Endodermal cell (in vitro differentiated cells): Measurements from ENCODE around the gene NSL1. TPM values are rescaled to one million over a fixed set of nuclear protein-coding genes. Genes with fewer than 3 reads are reported as not detected.

Experiments used
- DNase-seq: peaks from one replicate; pipeline ENCODE4 v3.0.0-alpha.2; 2017
- H3K27ac ChIP-seq: 2 replicates; pipeline ENCODE4 v1.5.1; 2013; ENCODE audit warnings: mild to moderate bottlenecking, low read depth, low read length, moderate library complexity
- H3K27me3 ChIP-seq: 2 replicates; pipeline ENCODE4 v1.6.1; 2013; ENCODE audit warnings: mild to moderate bottlenecking, low read length, moderate library complexity; ENCODE audit not compliant: insufficient read depth, control insufficient read depth, poor library complexity, severe bottlenecking
- H3K36me3 ChIP-seq: 2 replicates; pipeline ENCODE4 v1.7.0; 2013; ENCODE audit warnings: mild to moderate bottlenecking, low read length, moderate library complexity; ENCODE audit not compliant: control insufficient read depth, insufficient read depth
- H3K4me1 ChIP-seq: one replicate; pipeline ENCODE4 v1.7.0; 2013; ENCODE audit warnings: low read length; ENCODE audit not compliant: control insufficient read depth, insufficient read depth
- H3K4me3 ChIP-seq: 2 replicates; pipeline ENCODE4 v1.5.1; 2013; ENCODE audit warnings: mild to moderate bottlenecking, low read length, moderate library complexity
- H3K9ac ChIP-seq: 2 replicates; pipeline ENCODE4 v1.6.1; 2013; ENCODE audit warnings: mild to moderate bottlenecking, low read length, moderate library complexity; ENCODE audit not compliant: poor library complexity, severe bottlenecking; ENCODE audit errors: extremely low read depth
- H3K9me3 ChIP-seq: 2 replicates; pipeline ENCODE4 v1.6.1; 2013; ENCODE audit warnings: mild to moderate bottlenecking, low read length, moderate library complexity; ENCODE audit not compliant: control insufficient read depth
- H3K27ac Mint-ChIP-seq: 2 replicates; pipeline ENCODE4 v1.8.0; 2020; ENCODE audit warnings: mixed read lengths
- H3K27me3 Mint-ChIP-seq: 2 replicates; pipeline ENCODE4 v1.8.0; 2021; ENCODE audit warnings: mild to moderate bottlenecking, mixed read lengths; ENCODE audit not compliant: insufficient read depth
- H3K36me3 Mint-ChIP-seq: 2 replicates; pipeline ENCODE4 v1.8.0; 2020; ENCODE audit warnings: low read depth, mixed read lengths
- H3K4me1 Mint-ChIP-seq: 2 replicates; pipeline ENCODE4 v1.8.0; 2020; ENCODE audit warnings: mixed read lengths
- H3K4me3 Mint-ChIP-seq: 2 replicates; pipeline ENCODE4 v1.8.0; 2020; ENCODE audit warnings: mild to moderate bottlenecking, moderate library complexity, mixed read lengths
- H3K9me3 Mint-ChIP-seq: 2 replicates; pipeline ENCODE4 v1.8.0; 2020; ENCODE audit warnings: mild to moderate bottlenecking, mixed read lengths
- WGBS, 2 experiments: methylation state at CpG; one replicate each; pipeline versions ENCODE4 v1.1.5 to v1.1.7; 2013; ENCODE audit warnings: missing lambda C conversion rate in 2 of 2, mixed read lengths in 1 of 2; ENCODE audit not compliant: insufficient coverage in 1 of 2, insufficient read length in 1 of 2; 5-methylcytosine and 5-hydroxymethylcytosine counted together
- total RNA-seq, 2 donors: library from RNA; stranded (reverse); fragmentation: NEBNext Ultra II Directional in 1 of 2; extraction: Animal tissue kit (Norgen Biotek cat#: 25700) in 1 of 2; gene quantifications; 2 replicates in 1 of 2; 3 replicates in 1 of 2; pipeline ENCODE4 v1.2.1, GENCODE V29; 2021
- TF ChIP-seq, protein P1 (sequence below): fragments of 200-600 bp; sonication (generic); conservative IDR thresholded peaks from 2 replicates; pipeline ENCODE4 v1.5.0; 2021; ENCODE audit warnings: antibody characterized with exemption, mild to moderate bottlenecking

Gene NSL1
- total RNA-seq, 2 donors from 2014 or later: 47.6 to 57.7 TPM

DNA sequence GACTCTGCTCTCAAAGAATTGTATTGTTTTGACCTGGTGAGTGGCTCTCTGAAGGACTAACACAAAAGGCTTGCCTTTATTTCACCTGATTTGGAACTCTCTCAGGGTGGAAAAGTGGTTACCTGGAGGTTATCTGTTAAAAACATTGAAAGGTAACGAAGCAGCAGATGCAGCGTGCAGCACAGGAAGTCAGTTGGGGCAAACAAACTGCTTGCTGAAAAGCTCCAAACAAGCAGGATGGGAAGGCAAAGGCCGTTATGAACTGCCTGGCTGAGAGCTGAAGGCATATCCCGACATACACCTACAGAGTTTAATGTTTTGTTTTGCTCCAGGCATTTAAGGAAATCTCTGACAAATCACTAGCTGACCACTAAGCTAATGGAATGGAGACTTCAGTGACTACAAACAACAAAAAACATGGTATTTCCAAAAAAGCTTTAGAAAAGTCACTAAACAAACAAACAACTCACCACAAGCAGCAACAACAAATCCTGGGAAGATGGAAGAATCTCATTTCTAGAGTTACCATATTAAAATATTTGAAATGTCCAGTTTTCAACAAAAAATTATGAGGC lies 47.6 kb downstream of the NSL1 start:
- Mint-ChIP-seq H3K27ac (peak overlapping the region; percentile 62), H3K27me3 (no peaks in the 10 kb centered on the region), H3K4me3 (peak overlapping the region; percentile 3), H3K9me3 (peaks cover 10% of the 10 kb centered on the region), H3K4me1 (peaks cover 12% of the 10 kb centered on the region), H3K36me3 (peaks cover 29% of the 10 kb centered on the region)
- TF ChIP-seq, protein P1, sequence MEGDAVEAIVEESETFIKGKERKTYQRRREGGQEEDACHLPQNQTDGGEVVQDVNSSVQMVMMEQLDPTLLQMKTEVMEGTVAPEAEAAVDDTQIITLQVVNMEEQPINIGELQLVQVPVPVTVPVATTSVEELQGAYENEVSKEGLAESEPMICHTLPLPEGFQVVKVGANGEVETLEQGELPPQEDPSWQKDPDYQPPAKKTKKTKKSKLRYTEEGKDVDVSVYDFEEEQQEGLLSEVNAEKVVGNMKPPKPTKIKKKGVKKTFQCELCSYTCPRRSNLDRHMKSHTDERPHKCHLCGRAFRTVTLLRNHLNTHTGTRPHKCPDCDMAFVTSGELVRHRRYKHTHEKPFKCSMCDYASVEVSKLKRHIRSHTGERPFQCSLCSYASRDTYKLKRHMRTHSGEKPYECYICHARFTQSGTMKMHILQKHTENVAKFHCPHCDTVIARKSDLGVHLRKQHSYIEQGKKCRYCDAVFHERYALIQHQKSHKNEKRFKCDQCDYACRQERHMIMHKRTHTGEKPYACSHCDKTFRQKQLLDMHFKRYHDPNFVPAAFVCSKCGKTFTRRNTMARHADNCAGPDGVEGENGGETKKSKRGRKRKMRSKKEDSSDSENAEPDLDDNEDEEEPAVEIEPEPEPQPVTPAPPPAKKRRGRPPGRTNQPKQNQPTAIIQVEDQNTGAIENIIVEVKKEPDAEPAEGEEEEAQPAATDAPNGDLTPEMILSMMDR: no peak
- Histone ChIP-seq H3K27ac (no peak overlapping the region), H3K9me3 (peaks cover 23% of the 10 kb centered on the region), H3K4me1 (peaks cover 8% of the 10 kb centered on the region), H3K36me3 (peaks cover 21% of the 10 kb centered on the region), H3K4me3 (no peak overlapping the region), H3K27me3 (no peaks in the 10 kb centered on the region), H3K9ac (no peak overlapping the region)
- 82 to 87% methylated on average over 4 of the region's 4 CpGs for WGBS, 2 experiments
- DNase-seq: no peak

DNA sequence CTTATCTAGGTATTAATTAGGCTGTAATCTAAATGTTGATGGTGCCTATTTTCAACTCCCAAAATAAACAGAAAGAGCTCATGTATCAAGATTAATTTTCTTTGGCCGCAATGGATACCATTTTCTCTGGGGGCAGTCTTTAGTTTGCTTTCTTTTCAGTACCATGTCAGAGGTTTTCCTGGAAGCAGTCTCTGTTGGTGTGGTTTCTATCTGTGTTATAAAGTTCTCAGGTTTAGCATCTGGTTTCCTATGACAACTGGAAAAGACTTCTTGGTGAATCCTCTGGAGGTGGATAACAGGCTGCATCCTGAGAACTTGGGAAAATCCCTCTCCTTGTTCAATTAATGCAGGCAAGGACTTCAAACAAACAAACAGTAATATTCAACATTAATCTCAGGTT lies 53.2 kb downstream of the NSL1 start:
- no peak for DNase-seq
- H3K4me1 Mint-ChIP-seq: no peaks in the 10 kb centered on the region
- 89% methylated on average over 1 of the region's 1 CpG; no CpG with 5 or more reads in 1 of the 2 experiments for WGBS, 2 experiments
- Histone ChIP-seq H3K27ac (no peak overlapping the region), H3K4me1 (no peaks in the 10 kb centered on the region), H3K9ac (no peak overlapping the region), H3K27me3 (no peaks in the 10 kb centered on the region), H3K36me3 (peaks cover 33% of the 10 kb centered on the region), H3K4me3 (no peak overlapping the region), H3K9me3 (peaks cover 13% of the 10 kb centered on the region)
- no peak overlapping the region for H3K4me3 Mint-ChIP-seq
- peaks cover 36% of the 10 kb centered on the region for H3K36me3 Mint-ChIP-seq
- TF ChIP-seq, protein P1: no peak
- H3K27me3 Mint-ChIP-seq: no peaks in the 10 kb centered on the region
- peaks cover 8% of the 10 kb centered on the region for H3K9me3 Mint-ChIP-seq
- no peak overlapping the region for H3K27ac Mint-ChIP-seq

- H3K4me1 ChIP-seq: no peaks in the 10 kb centered on the region
- DNase-seq: no peak
- H3K27me3 ChIP-seq: no peaks in the 10 kb centered on the region
- Mint-ChIP-seq H3K36me3 (peaks cover 43% of the 10 kb centered on the region), H3K27ac (no peak overlapping the region), H3K4me3 (no peak overlapping the region), H3K4me1 (no peaks in the 10 kb centered on the region), H3K9me3 (peaks cover 8% of the 10 kb centered on the region), H3K27me3 (no peaks in the 10 kb centered on the region)
- H3K27ac ChIP-seq: no peak overlapping the region
- TF ChIP-seq, protein P1: no peak
- peaks cover 34% of the 10 kb centered on the region for H3K36me3 ChIP-seq
- peaks cover 13% of the 10 kb centered on the region for H3K9me3 ChIP-seq
- H3K9ac ChIP-seq: no peak overlapping the region
- H3K4me3 ChIP-seq: no peak overlapping the region
Measured at GRCh38 chr1:212737559-212737958, 54.0 kb downstream of the NSL1 start.
